Ureter (tissue), 1 donor: Measurements from ENCODE around the gene MEF2D. TPM values are rescaled to one million over a fixed set of nuclear protein-coding genes. Genes with fewer than 3 reads are reported as not detected.

Source experiments
- DNase-seq: peaks from one replicate; pipeline ENCODE4 v3.0.0-alpha.2; 2020; ENCODE audit warnings: low spot score
- total RNA-seq: library from RNA; stranded (reverse); gene quantifications from one replicate; pipeline ENCODE4 v1.2.4, GENCODE V29; 2023
- donor health status: DM: yes; HTN: yes; CAD: no.

MEF2D gene
- total RNA-seq, 1 donor from 2014 or later: 55.3 TPM

DNA sequence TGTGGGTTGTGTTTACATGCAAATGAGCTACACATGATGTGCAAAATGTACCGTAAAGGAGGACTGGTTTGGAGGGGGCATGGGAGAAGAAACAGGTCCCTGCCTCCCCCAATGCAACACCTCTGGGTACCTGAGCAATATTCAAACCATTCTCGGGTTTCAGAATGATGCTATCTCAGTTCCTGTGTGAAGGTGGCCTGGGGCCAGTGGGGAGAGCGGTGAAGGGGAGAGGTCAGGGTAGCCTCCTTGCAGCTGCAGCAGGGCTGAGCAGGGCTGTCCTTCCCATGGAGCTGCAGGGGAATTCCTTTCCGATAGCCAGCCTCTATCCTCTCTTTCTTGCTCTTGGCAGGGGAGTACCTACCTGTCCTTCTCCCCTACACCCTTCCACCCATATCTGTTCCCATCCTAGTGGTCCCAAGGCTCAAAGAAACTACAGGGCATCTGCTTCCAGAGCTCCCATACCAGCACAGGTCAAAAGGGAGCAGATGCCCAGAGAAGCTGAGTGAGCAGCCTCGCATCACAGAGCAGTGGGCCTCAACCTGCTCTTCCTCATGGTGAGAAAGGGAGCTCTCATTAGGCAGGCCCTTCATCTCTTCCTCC lies 11.9 kb downstream of the MEF2D start:
- no peak for DNase-seq

DNA sequence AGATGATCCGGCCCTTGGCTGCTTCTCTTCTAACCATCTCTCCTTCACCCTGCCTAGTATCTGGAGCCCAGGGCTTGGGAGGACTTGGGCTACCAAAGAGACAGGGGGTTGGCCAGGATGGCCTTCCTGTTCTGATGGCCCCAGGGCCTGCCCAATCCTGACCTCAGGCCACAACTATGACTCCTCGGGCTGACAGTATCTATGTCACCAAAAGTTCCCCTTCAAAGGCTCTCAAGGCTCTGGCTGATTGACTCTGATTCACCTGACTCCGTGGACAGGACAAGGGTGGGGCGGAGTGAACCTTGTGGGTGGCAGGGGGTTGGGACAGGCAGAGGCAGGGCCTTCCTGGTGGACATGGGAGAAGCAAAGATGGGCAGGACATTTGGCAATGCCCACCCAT lies 12.7 kb downstream of the MEF2D start:
- no peak for DNase-seq

DNA sequence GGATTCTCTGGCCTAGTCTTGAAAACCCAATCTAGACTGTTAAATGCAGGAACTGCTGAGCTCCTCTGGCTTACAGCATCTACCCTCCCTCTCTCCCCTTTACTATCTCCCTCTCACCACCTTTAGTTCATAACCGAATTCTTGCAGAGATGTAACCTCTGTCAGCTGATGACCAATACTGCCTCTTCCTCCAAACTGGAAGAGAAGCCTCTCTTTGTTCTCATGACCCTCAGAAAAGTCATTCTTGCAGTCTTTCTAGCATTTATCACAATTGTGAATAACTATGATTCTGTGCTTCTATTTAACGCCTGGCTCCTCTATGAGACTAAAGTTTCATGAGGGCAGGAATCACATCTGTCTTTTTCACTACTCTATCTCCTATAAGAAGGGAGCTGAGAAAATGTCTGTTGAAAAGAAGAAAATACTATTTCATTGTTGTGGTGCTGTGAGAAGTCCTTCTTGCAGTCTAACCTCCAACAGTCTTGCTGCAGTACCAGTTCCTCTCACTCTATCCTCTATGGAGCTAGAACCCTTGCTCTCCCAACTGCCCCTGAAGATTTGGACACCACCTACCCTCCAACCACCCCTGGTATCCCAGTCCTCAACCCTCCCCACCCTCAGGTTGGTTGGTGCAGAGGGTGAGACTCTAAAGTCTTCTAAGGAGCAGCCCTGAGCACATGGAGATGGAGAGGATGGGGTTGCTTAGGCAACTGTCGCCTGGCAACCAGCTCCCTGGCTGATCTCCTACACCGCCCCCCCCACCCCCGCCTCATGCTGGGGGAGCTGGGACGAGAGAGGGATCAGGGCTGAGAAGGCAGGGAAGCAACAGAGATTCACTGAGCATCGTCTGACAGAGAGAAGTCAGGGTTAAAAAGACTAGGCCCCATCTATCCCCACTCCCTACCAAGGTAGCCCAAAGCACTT lies 13.9 kb downstream of the MEF2D start:
- no peak for DNase-seq

DNA sequence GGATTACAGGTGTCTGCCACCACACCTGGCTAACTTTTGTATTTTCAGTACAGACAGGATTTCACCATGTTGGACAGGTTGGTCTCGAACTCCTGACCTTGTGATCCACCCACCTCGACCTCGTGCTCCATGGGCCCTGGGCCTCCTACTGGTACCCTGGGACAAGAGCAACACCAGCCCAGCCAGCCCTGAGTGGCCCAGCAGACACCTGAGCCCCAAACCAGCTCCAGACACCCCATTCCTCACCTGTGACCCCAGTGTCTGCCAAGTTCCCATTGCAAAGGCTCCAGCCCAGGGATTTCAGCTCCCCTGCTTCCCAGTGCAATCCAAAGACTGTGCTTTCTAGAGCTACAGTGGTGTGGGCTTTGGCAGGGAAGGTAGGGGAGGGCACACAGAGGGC lies 14.6 kb downstream of the MEF2D start:
- no peak for DNase-seq

DNA sequence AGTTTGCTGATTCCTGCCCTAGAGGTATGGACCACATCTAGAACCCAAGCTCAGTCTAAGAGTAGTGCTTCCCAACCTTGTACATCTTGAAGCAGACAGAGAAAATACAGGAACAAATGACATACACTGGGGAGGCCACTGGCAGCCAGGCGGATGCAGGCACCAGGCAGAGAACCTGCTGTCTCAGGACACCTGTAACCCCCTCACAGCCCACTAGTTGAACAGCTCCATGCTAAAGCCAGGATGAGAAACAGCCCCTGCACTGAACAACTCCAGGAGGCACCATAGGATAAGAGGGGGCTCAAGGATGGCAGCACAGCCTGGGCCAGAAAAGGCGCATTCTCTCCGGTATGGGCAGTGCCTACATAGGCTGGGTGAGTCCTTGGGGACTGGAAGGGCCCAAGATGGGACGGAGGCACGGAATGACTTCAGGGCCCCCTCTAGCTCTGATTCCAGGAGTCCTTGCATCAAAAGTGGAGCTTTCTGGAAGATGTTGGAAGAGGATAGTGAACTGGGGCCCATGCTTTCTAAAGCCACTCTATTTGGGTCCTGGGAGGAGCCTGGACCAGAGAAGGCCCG lies 16.0 kb downstream of the MEF2D start:
- no peak for DNase-seq

DNA sequence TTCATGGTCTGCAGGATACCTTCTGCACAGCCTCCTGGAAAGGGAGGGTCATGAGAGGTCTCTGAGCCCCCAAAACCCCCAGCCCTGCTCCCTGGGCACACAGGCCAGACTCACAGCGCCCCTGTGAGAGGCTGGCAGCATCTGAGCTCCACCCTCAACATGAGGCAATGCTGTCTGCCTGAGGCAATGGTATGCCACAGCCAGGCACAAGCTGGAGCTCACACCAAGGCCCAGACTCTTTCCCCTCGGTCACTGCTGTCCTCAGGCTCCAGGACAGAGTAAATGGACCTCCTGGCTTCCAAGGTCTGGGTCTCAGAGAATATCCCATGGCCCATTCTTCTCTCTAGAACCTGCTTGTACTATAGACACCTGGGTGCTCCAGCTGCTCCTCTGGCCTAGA lies 17.2 kb downstream of the MEF2D start:
- DNase-seq: no peak

DNA sequence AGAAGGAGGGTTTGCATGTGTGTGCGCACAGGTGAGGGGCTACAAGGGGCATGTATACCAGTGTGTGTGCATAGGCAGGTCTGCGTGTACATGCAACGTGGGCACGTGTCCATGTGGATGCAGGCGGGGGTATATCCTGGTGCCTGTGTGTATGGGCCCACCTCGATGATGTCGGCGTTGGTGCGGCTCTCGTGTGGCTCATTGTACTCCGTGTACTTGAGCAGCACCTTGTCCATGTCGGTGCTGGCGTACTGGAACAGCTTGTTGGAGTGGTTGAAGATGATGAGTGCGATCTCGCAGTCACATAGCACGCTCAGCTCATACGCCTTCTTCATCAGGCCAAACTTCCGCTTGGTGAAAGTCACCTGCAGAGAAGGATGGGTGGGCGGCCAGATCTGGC lies 18.3 kb downstream of the MEF2D start:
- DNase-seq: no peak

DNA sequence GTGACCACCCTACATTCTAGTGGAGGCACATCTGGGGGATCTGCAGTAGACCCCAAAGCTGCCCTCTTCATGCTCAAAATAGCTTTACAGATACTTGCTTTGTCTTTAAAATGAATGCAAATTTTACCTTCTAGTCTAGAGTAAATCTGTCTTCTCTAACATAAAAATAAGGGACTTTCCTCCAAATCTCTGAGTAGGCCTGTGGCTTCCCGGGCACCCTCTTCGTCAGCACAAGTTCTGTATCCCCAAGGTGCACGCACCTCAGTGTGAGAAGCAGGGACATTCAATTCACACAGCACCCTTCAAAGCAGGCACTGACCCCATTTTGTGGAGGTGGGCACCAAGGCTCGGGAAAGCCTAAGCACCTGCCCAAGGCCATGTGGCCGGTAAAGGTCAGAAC lies 19.0 kb downstream of the MEF2D start:
- no peak for DNase-seq

DNA sequence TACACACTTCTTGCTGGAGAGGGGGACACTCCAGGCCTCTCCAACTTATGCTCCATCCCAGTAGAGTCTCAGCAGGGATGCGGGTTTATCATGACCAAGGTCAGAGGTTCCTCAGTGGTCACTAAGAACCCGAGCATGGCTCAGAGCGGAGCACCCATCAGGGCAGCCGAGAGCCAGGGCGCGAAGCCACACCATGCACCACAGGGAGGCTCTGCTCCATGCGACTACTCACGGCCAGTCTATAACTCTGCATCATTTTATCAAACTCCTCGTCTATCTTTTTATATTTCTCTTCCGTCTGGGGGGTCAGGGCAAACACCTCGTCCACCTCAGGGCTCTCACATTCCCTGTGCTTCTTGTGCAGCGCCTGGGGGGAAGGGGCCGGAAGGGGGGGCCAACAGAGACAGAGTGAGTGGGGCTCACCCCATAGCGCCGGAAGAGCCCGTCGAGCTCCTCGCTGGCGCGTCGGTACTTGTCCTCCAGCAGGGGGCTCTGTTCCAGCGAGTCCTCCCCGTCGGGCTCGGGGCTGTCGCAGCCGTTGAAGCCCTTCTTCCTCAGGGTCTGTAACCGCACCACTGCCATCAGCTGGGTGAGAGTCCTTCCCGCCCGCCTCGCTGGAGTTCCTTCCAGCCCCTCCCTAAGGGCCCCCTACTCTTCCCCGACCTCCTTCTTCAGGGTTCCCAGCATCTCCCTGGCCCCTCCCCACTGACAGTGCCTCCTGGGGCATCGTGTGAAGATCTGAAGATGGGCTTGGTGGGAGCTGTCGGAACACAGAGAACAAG lies 20.0 kb downstream of the MEF2D start:
- no peak for DNase-seq

DNA sequence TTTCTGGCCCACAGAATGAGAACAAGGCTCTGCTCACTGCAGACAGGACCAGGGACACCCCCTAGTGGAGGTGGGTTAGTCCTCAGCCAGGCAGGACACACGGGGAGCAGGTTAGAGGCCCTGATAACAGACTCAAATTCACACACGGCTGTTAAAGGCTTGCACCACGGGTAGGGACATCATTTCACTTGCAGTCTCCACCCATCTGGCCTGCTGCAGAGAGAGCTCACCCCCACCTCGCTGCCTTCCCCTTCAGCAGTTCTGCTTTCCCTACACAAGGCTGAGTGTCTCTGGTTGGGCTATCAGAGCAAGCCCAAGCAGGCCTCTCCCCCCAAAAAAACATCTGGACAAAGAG lies 20.6 kb downstream of the MEF2D start:
- DNase-seq: no peak

DNA sequence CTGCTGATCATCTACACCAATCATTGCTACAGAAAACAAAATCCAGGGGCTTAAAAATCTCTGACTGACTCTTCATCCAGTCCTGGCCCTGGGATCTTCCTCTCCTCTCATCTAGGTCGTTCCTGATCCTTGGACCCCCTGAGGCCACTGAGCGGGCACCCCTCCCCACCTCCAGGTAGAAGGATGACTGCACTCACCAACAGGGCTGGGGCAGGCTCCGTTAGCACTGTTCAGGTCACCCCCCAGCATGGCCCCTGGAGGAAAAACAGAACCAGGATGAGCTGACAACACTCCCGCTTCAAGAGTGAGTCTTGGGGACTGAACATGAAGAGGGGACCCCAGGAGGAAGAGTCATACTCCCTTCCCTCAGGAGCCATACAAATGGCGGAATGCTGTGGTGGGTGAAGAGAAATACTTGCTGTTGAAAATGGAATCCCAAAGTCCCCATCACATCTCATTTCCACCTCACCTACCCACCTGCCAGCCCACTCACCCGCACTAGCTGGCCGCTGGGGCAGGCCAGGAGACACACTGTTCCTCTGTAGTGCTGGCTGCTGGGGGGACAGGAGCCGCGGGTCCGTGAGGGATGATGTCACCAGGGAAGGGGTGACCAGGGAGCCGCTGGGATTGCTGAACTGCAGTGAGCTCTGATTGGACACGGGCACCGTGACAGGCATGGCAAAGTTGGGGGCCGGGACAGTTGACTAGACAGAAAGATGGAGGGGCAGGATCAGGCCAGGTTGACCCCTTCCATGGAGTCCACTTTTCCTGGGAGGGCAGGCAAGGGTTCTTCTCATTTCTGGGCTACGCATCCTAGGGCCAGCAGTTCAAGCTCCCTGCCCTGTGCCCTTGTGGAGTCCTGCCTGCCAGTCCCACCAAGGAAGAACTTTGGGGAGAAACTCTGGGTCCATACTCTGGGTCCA lies 21.2 kb downstream of the MEF2D start:
- DNase-seq: no peak

DNA sequence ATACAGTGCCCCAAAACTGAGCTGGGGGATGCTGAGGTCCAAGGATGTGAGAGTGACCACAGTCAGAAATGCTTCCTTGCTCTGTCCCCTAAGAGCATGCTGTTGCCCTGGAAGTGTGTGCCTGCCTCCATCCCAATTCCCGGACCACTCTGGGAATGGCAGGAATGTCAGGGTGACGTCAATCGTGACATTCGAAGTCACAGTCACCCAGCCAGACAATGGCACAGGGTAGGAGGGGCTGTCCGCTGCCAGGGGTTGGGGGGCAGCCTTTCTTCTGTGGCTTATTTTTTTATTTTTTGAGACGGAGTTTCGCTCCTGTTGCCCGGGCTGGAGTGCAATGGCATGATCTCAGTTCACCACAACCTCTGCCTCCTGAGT lies 22.3 kb downstream of the MEF2D start:
- no peak for DNase-seq

DNA sequence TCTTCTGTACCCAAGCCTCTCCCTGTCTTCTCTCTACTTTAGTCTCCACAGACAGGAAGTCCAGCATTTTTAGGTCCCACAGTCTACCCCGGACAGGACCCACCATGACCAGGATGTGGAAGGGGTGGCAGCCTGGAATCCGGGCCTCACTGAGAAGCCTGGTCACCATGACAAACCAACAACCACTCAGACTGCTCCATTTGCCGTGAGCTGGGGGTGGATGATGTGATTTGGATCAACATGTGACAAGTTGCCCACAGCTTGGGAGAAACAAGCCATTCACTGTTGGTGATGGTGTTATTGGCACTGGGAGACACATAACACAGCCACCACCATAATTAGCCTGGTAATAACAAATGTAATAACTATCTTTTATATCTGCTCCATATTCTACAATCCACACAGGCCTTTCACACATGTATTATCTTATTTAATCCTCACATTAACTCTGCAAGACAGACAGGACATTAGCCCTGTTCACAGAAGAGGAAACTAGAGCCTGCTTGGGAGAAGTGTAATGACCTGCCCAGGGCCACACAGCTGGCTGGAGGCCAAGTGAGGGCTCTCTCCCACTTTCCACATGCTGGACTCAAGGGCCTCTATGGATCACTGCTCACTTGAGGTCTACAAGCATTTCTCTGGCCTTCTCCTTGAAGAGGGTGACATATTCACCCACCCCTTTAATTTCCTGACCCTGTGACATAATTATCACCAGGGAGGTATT lies 22.9 kb downstream of the MEF2D start:
- DNase-seq: no peak

DNA sequence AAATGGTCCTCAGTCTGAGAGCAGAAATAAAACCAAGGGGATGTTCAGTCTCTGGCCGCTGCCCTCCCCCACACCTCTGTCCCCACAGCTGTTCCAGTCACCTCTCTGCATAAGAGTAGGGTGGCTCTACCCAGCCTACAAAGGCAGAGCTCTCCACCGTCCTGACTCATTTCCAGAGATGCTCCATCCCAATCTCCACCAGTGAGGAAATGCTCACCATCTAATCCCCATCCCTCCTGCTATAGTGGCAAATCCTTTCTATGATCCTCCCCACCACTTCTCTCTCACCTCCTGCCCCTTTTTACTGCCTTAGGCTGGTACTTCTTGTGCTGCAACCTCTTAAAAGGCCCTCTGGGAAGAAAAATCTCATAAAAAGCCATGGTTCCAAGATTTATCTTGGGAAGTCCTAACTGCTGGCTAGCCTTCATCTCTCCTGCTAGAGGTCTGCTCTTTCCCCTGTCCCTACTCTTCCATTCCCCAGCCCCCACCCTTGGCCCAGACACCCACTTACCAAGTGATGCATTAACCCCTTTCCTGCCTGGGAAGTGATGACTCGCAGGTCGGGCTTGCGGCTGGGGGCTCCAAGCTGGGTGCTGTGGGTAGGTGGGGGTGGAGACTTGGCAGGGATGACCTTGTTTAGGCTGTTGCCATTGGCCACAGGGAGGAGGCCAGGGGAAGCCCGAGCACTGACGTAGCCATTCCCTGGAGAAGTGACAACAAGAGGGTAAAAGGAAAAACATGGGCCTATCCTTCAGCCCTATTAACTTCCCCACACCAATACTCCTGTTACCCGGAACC lies 23.9 kb downstream of the MEF2D start:
- DNase-seq: no peak

DNA sequence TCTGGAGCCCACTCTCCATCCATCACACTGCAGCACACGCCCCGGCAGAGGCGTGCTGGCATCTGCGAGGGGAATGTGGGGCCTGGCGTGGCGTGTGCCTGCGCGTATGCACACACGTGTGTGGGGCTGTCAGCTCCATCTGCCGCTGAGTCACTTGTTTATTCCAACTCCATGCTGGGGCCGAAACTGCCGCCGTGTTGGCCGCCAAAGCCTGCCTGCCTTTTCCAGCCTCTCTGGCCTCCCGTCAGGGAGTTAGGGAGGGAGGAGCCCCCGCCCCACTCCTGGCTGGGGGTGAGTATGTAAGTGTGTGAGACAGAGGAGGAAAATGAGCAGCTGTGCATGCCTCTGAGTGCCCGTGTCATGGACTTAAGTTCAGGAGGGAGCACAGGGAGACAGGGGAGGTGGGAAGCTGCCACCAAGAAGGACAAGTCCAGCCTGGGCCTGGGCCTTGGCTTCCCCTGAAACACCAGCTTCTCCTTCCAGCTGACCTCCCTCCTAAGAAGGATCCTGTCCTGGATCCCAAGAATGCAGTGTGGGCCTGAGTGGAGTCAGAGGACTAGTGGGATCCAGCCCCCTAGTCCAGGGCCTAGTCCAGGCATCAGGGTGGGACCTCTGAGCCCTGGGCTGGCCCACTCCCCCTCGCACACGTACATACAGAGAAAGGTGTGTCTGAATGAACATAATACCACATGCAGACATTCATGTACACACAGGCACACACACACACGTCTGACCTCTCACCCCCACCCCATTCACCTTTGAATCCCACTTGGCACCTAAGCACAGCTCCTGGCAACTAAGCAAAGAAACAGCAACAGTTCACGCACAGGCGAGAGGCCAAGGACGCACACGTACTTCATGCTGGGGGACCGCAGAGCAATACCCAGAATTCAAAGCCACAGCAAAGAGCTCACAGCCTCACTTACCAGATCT lies 24.7 kb downstream of the MEF2D start:
- DNase-seq: peak; percentile 82

DNA sequence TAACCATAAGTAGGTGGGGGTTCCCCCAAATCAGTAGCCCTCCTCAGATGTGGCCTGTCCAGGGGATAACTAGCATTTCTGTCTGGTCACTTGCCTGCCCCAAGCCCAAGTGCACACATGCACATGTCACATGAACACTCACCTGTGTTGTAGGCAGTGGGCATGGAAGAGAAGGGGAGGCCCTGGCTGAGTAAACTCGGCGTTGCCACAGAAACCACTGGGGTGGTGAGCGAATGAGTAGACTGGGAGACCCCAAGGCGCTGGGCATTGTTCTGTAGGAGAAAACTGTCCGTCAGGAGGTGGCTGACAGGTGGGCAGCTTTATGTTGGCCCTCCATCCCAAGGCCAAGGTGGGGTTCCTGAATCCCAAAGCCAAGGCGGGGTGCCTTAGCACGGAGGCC lies 25.6 kb downstream of the MEF2D start:
- no peak for DNase-seq

DNA sequence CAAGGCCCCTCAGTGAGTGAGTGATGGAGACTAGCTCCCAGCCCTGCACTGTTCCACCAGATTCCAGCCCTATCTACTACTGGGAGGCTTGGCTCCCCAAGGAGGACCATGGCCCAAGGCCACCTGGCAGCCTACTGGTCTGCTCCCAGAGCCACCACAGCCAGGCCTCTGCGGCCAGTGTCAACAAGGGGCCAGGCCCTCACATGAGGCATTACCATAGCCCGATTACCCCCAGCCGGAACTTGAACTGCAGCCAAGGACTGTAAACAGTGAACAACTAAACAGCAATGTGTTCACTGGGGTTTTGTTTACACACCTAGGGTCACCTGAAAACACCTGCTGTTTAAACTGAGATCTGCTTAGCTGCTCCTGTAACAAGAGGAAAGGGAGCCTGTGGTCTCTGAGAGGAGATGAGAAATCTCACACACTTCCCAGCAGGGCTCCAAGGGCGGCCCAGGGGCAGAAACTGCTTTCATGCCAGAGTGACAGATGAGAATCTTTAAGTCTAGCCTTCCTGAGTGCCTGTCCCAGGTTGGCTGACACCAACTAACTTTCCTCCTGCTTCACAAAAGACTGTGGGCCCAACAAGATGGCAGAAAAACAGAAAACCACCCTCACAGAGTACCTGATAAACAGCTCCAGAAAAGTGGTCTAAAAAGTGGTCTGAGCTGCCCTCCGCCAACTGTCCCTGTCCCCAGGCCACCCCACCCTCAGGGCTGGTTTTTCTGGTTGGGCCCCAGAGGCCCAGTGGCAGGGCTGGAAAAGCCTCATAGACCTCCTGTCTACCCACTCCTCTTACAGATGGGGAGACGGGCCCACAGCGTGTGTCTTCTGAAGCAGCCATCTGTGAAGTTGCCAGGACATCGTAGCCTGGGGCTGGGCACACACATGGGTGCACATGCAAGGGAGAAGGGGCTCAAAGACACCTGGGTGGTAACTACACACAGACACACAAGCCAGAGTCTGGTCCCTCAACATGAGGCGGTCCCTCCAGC lies 28.8 kb downstream of the MEF2D start:
- peak; percentile 84 for DNase-seq
